Right ventricle myocardium superior (tissue), 1 donor: Measurements from ENCODE around the gene RHBG. TPM values are rescaled to one million over a fixed set of nuclear protein-coding genes. Genes with fewer than 3 reads are reported as not detected.
"Not testable (repeated sequence)": the region's sequence is repeated elsewhere in the genome, so short reads cannot be mapped to it uniquely, and the experiment has no call there.

Experiments
- ATAC-seq: fragments of 200-7000 bp; cut with Tn5 transposase; one replicate; pipeline ENCODE4 v1.9.1; 2020; ENCODE audit warnings: mild to moderate bottlenecking; ENCODE audit not compliant: poor library complexity
- DNase-seq: peaks from one replicate; pipeline ENCODE4 v3.0.0-alpha.2; 2020
- intact Hi-C: fragments of 100-400 bp; cut with DNase I; formaldehyde crosslinking; loops from one replicate; pipeline ENCODE4 v1.11.2; 2022
- long read RNA-seq: library from polyadenylated mRNA; unstranded; transcript quantifications from one replicate; pipeline ENCODE4 v2.0.0, GENCODE V29; 2021
- total RNA-seq: library from RNA; stranded (reverse); fragmentation: NEBNext Ultra II Directional; extraction: Animal tissue kit (Norgen Biotek cat#: 25700); gene quantifications from one replicate; pipeline ENCODE4 v1.2.1, GENCODE V29; 2021
- donor health status: DM: no; HTN: yes; CAD: no; lungs with severe emphysema.

RHBG gene
- not detected for total RNA-seq
- long read RNA-seq, result 0 reads

GRCh38 chr1:156368889-156369684, at the start of gene RHBG:
TSS of gene RHBG (plus strand) at chr1:156369211. CDS start at chr1:156369250, 39 bp downstream.
- intact Hi-C loops, result no loop called here
- DNase-seq (peak; percentile 67), ATAC-seq (peak; percentile 81)

- no peak for DNase-seq
- no peak for ATAC-seq
- intact Hi-C loops, result no loop called here
Measured at GRCh38 chr1:156319664-156320063, 49.3 kb upstream of the RHBG start.

- ATAC-seq (no peak), DNase-seq (no peak)
- intact Hi-C loops, result no loop called here
Measured at GRCh38 chr1:156320560-156320959, 48.5 kb upstream of the RHBG start.

GRCh38 chr1:156323179-156323578, 45.8 kb upstream of the RHBG start:
- intact Hi-C loops, result not testable (repeated sequence)

GRCh38 chr1:156336242-156336641, 32.8 kb upstream of the RHBG start:
- ATAC-seq (no peak), DNase-seq (no peak)
- intact Hi-C loops, result no loop called here

More at GRCh38 chr1:156323179-156323578, 45.8 kb upstream of the RHBG start:
- not testable (repeated sequence) for DNase-seq, ATAC-seq

GRCh38 chr1:156337052-156337887, 31.7 kb upstream of the RHBG start:
- peak; percentile 0 for ATAC-seq
- DNase-seq, result no peak
- intact Hi-C loops, result no loop called here

- peak; percentile 20 for ATAC-seq
- intact Hi-C loops, result no loop called here
- peak; percentile 40 for DNase-seq
Measured at GRCh38 chr1:156337888-156338179, 31.2 kb upstream of the RHBG start.

GRCh38 chr1:156338180-156338976, 30.6 kb upstream of the RHBG start, which contains the start of the genes CCT3 and TSACC:
TSS of gene CCT3 (minus strand) at chr1:156338292. CDS start at chr1:156338184, 108 bp downstream.
TSS of gene TSACC (plus strand) at chr1:156338526. CDS start at chr1:156339758, 1,232 bp downstream.
- intact Hi-C loops, result no loop called here
- DNase-seq (peak; percentile 99), ATAC-seq (peak; percentile 98)

GRCh38 chr1:156342166-156342955, 26.6 kb upstream of the RHBG start:
- DNase-seq (no peak), ATAC-seq (no peak)
- intact Hi-C loops, result no loop called here

GRCh38 chr1:156344409-156344808, 24.6 kb upstream of the RHBG start:
- intact Hi-C loops, result no loop called here
- no peak for DNase-seq
- ATAC-seq, result no peak

- ATAC-seq, intact Hi-C loops, DNase-seq: not testable (repeated sequence)
Measured at GRCh38 chr1:156346035-156346434, 23.0 kb upstream of the RHBG start.

- no peak for DNase-seq
- intact Hi-C loops, result no loop called here
- ATAC-seq, result no peak
Measured at GRCh38 chr1:156346636-156347035, 22.4 kb upstream of the RHBG start.

GRCh38 chr1:156347331-156347730, 21.7 kb upstream of the RHBG start:
- DNase-seq (no peak), ATAC-seq (no peak)
- intact Hi-C loops, result no loop called here

- DNase-seq, ATAC-seq, intact Hi-C loops: not testable (repeated sequence)
Measured at GRCh38 chr1:156352481-156352880, 16.5 kb upstream of the RHBG start.

GRCh38 chr1:156356262-156356874, 12.6 kb upstream of the RHBG start:
- ATAC-seq (no peak), DNase-seq (no peak)
- intact Hi-C loops, result no loop called here

- DNase-seq (no peak), ATAC-seq (peak; percentile 89)
- intact Hi-C loops, result no loop called here
Measured at GRCh38 chr1:156356875-156357534, 12.0 kb upstream of the RHBG start.

GRCh38 chr1:156357977-156358376, 11.0 kb upstream of the RHBG start:
- DNase-seq (no peak), ATAC-seq (no peak)
- intact Hi-C loops, result no loop called here
